HG03457 (cell line): Measurements from ENCODE around the gene SDHAF3.
A peak's percentile ranks its signal among the peaks of the same experiment; 100 is the strongest.
"Not testable (repeated sequence)": the region's sequence is repeated elsewhere in the genome, so short reads cannot be mapped to it uniquely, and the experiment has no call there.

Source experiments
- ATAC-seq: cut with Tn5 transposase; IDR thresholded peaks from one replicate; pipeline ENCODE4 v1.9.1; 2021; ENCODE audit warnings: moderate number of reproducible peaks; ENCODE audit not compliant: unreplicated experiment

The SDHAF3 gene

GRCh38 chr7:97117372-97118188 lies at the start of gene SDHAF3:
Gene SDHAF3, plus strand, starts transcription at chr7:97117698. Its CDS starts 26 bp downstream, at chr7:97117724.
- ATAC-seq: peak; percentile 86

- ATAC-seq: not testable (repeated sequence)
Measured at GRCh38 chr7:97072025-97072424, 45.5 kb upstream of the SDHAF3 start.

DNA sequence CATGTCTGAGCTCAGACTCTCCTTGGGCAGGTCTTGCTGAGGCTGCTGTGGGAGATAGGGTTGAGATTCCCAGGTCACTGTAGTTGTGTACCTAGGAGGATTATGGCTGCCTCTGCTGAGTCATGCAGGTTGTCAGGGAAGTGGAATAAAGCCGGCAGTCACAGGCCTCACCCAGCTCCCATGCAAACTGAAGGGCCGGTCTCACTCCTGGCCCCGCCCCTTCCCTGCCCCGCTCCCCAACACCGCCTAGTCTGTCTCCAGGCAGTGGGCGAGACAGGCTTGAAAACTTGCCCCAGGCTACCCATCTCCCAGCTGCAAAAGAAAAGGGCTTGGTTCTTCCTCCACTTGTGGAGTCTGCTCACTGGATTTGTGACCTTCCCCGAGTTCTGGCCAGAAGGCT lies 41.6 kb upstream of the SDHAF3 start:
- ATAC-seq: no peak

GRCh38 chr7:97078023-97078969 lies 39.2 kb upstream of the SDHAF3 start:
- ATAC-seq: peak; percentile 64

- ATAC-seq: no peak
Measured at GRCh38 chr7:97079300-97079699, 38.2 kb upstream of the SDHAF3 start.

DNA sequence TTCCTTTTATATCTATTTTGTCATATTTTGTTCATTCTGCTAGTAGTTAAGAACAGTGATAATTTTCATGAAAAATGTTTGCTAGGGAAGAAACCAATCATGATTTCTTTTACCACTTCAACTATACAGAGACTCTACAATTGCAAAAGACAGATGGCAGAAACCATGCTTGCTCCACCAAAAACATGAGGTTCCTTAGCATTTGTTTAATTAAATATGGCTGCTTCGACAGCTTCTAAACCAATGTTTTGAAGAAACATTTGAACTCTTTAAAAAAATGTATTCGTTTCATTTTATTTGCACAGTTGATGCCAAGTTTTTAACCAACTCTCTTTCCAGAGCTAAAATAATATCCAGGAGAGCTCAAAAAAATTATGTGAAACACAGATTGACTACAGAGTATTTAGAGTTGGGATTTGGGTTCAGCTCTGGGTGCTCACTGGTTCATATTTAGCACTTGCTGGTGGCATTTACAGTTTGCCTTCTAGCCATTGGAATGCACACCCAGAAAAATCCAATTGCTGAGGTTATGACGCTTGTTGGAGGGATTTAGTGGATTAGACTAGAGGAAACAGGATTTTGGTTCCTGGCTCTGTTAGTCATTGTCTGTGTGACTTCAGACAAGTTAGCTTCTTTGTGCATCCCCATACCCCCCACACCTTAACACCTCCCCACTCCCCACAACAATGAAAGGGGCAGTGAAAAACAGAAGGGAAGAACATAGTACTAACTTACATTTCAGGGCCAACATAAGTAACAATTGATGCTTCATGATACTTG lies 35.8 kb upstream of the SDHAF3 start:
- no peak for ATAC-seq

DNA sequence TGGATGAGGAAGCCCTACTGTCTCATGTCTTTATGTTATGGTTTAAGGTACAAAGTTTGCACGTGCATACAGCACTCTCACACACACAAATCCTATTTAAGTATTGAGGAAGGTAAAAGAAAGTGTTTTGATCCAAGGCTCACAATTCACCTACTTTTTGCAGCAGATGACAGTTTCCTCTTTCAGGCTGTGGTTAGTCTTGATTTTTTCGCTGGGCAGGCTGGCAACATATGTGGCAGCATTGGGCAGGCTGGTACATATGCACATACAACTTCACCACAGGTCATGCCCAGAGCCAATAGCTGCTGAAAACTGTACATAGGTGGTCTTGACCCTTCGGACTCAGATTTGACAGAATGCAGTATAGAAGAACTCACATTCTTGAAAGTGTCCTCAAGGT lies 29.1 kb upstream of the SDHAF3 start:
- ATAC-seq: no peak

DNA sequence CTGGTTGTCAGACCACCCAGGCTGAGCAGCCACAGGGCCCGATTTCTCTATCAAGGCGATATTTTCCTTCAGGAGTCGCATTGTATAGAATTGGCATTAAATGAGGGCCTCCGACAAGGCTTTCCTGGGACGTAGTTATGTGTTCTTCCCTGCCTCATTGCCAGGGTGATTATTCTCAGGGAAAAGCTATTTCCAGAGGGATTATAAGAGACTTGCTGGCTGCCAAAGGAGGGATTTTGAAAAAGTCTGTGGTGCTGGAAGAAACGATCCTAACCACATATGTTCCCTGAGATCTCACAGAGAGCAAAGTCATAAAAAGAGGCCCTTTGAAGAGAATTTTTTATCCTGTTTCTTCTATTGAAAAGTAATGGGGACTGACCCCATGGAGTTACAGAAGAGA lies 27.7 kb upstream of the SDHAF3 start:
- ATAC-seq: no peak

GRCh38 chr7:97090761-97091353 lies 26.6 kb upstream of the SDHAF3 start:
- ATAC-seq: no peak

GRCh38 chr7:97094284-97094930 lies 23.1 kb upstream of the SDHAF3 start:
- ATAC-seq: no peak

GRCh38 chr7:97096037-97096436 lies 21.5 kb upstream of the SDHAF3 start:
- ATAC-seq: no peak

- ATAC-seq: no peak
Measured at GRCh38 chr7:97096661-97097060, 20.8 kb upstream of the SDHAF3 start.

DNA sequence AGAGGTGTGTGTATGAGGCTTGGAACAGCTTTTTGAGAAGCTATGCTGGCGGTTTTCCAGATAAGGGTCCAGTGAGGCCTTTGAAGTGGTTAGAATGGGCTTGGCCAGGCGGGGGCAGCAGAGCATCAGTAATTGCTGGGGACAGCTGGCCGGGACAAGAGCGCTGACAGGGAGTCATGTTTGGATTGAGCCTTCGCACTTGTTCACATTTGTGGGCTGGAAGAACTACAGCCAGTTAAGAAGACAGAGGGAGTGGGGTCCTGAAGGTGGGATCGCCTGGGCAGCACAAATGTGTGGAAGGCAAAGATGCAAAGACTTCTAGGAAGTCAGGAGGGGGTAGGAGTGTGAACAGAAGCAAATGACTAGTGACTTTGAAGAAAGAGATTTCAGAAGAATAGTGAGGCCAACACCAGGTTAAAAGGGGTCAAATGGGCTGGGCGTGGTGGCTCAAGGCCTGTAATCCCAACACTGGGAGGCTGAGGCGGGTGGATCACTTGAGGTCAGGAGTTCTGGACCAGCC lies 12.7 kb upstream of the SDHAF3 start:
- ATAC-seq: peak; percentile 85

- no peak for ATAC-seq
Measured at GRCh38 chr7:97107192-97107800, 10.2 kb upstream of the SDHAF3 start.

GRCh38 chr7:97116308-97116707 lies 1.2 kb upstream of the SDHAF3 start:
- no peak for ATAC-seq

DNA sequence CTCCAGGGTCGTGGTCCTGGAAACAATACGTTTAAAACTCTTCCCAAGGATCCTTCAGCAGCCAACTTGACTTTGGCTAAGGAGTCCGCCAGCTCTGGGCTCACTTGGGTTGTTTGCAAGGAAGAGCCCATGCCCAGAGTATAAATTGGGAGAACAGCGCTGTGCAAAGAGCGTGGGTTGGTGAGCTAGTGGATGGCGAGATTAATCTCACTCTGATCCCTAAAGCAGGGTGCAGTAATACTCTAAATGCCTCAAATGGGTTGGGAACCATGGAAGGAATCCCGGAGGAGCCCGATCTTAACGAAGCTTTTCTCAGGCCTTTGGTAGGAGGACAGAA lies 495 bp upstream of the SDHAF3 start:
- no peak for ATAC-seq

DNA sequence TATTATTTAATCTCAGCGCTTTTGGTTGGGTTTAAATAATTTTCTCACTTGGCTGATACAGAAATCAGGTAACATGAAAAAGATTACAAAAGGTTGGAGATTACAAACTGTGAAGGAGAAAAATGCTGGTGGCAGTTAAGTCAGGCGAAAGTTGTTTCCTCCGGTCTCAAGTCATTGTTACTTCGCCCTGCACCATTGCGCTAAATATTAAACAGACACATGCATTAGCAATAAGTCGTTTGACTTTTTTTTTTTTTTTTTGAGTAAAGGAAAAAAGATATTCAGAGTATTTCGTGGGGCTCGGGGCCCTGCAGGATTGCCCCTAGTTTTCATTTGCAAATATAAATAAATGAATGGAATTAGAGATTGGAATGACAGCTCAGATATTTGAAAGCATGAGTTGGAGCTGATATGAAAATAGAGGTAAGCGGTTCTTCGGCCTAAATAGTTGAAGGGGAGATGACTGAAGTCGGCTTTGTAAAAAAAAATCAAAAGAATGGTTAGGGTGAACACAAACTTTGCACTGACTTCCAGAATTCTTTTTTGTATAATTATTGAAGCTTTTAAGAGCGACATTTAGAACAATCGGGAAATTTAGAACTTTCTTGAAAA lies 914 bp downstream of the SDHAF3 start:
- no peak for ATAC-seq

DNA sequence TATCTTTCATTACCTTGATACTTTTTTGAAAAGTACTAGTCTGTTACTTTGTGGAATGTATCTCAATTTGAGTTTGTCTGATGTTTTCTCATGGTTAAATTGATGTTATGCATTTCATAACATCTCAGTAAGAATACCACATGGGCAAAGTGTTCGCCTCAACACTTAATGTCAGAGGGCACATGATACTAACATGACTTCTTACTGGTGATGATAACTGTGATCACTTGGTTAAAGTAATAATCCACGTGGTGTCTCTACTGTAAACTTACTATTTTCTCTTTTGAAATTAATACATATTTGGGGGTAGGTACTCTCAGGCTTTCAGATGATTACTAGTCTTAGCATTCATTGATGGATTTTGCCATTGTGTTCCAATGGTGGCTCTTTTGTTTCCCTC lies 2.2 kb downstream of the SDHAF3 start:
- ATAC-seq: no peak
